ENCODE results near the gene SLC2A14. TPM values are rescaled to one million over a fixed set of nuclear protein-coding genes. Genes with fewer than 3 reads are reported as not detected.
"Not testable (repeated sequence)": the region's sequence is repeated elsewhere in the genome, so short reads cannot be mapped to it uniquely, and the experiment has no call there.

The SLC2A14 gene
- total RNA-seq, 1 donor from 2014 or later = 2.8 TPM

GRCh38 chr12:7806863-7807487, 65.7 kb downstream of the SLC2A14 start:
- Mint-ChIP-seq H3K4me3 (ENCODE audit: unreplicated experiment) (no peak overlapping the region), H3K27me3 (ENCODE audit: low read depth, unreplicated experiment) (no peaks in the 10 kb centered on the region), H3K4me1 (ENCODE audit: low read depth, unreplicated experiment) (no peaks in the 10 kb centered on the region), H3K36me3 (ENCODE audit: low read depth, unreplicated experiment) (no peaks in the 10 kb centered on the region), H3K9me3 (ENCODE audit: unreplicated experiment) (no peaks in the 10 kb centered on the region), H3K27ac (ENCODE audit: unreplicated experiment) (no peak overlapping the region)
- FAIRE-seq (peak; percentile 73), DNase-seq (ENCODE audit: low read depth) (peak; percentile 35)
- TF ChIP-seq, protein P1, sequence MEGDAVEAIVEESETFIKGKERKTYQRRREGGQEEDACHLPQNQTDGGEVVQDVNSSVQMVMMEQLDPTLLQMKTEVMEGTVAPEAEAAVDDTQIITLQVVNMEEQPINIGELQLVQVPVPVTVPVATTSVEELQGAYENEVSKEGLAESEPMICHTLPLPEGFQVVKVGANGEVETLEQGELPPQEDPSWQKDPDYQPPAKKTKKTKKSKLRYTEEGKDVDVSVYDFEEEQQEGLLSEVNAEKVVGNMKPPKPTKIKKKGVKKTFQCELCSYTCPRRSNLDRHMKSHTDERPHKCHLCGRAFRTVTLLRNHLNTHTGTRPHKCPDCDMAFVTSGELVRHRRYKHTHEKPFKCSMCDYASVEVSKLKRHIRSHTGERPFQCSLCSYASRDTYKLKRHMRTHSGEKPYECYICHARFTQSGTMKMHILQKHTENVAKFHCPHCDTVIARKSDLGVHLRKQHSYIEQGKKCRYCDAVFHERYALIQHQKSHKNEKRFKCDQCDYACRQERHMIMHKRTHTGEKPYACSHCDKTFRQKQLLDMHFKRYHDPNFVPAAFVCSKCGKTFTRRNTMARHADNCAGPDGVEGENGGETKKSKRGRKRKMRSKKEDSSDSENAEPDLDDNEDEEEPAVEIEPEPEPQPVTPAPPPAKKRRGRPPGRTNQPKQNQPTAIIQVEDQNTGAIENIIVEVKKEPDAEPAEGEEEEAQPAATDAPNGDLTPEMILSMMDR (IDR thresholded peaks at IDR 0.05; ENCODE audit: insufficient read depth, low read depth, low read length) = peak; percentile 97
- no peak for TF ChIP-seq EZH2 (IDR thresholded peaks at IDR 0.05; ENCODE audit: insufficient read depth, low read length)
- Histone ChIP-seq H3K79me2 (ENCODE audit: insufficient read depth, low read length) (no peaks in the 10 kb centered on the region), H3K27ac (ENCODE audit: low read depth, low read length) (no peak overlapping the region), H4K20me1 (ENCODE audit: insufficient read depth, low read length) (no peaks in the 10 kb centered on the region), H2AFZ (ENCODE audit: low read depth, low read length) (no peak overlapping the region), H3K9me3 (ENCODE audit: insufficient read depth, low read depth, low read length) (no peaks in the 10 kb centered on the region), H3K9ac (ENCODE audit: low read length) (no peak overlapping the region), H3K36me3 (ENCODE audit: insufficient read depth, low read length) (no peaks in the 10 kb centered on the region), H3K27me3 (ENCODE audit: insufficient read depth, low read length) (no peaks in the 10 kb centered on the region), H3K4me1 (ENCODE audit: insufficient read depth, low read length) (peaks cover 10% of the 10 kb centered on the region), H3K4me3 (ENCODE audit: insufficient read depth, low read depth, low read length) (no peak overlapping the region), H3K4me2 (ENCODE audit: low read length) (no peak overlapping the region)

DNA sequence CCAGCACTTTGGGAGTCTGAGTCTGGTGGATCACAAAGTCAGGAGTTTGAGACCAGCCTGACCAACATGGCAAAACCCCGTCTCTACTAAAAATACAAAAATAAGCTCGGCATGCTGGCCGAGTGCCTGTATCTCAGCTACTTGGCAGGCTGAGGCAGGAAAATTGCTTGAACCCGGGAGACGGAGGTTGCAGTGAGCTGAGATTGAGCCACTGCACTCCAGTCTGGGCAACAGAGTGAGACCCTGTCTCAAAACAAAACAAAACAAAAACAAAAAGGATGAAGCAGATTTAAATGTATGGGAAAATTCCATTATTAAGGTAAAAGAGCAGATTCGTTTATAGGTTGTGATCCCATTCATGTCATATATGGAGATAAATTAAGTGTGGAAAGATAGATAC, 66.4 kb downstream of the SLC2A14 start:
- H4K20me1 ChIP-seq (ENCODE audit: insufficient read depth, low read length); H3K27me3 ChIP-seq (ENCODE audit: insufficient read depth, low read length); H3K9me3 ChIP-seq (ENCODE audit: insufficient read depth, low read depth, low read length); H3K27ac ChIP-seq (ENCODE audit: low read depth, low read length); H3K4me3 ChIP-seq (ENCODE audit: insufficient read depth, low read depth, low read length); H3K4me3 Mint-ChIP-seq (ENCODE audit: unreplicated experiment); DNase-seq (ENCODE audit: low read depth); H3K36me3 ChIP-seq (ENCODE audit: insufficient read depth, low read length); H3K4me1 Mint-ChIP-seq (ENCODE audit: low read depth, unreplicated experiment); H3K9ac ChIP-seq (ENCODE audit: low read length); H3K36me3 Mint-ChIP-seq (ENCODE audit: low read depth, unreplicated experiment); H3K27me3 Mint-ChIP-seq (ENCODE audit: low read depth, unreplicated experiment); H3K9me3 Mint-ChIP-seq (ENCODE audit: unreplicated experiment); H3K4me2 ChIP-seq (ENCODE audit: low read length); H3K79me2 ChIP-seq (ENCODE audit: insufficient read depth, low read length); FAIRE-seq; H3K27ac Mint-ChIP-seq (ENCODE audit: unreplicated experiment); H2AFZ ChIP-seq (ENCODE audit: low read depth, low read length): not testable (repeated sequence)
- peaks cover 10% of the 10 kb centered on the region for H3K4me1 ChIP-seq (ENCODE audit: insufficient read depth, low read length)

GRCh38 chr12:7801460-7801859, 71.3 kb downstream of the SLC2A14 start:
- DNase-seq (ENCODE audit: low read depth) (no peak), FAIRE-seq (no peak)
- no peaks in the 10 kb centered on the region for H3K36me3 Mint-ChIP-seq (ENCODE audit: low read depth, unreplicated experiment)
- no peaks in the 10 kb centered on the region for H3K27me3 Mint-ChIP-seq (ENCODE audit: low read depth, unreplicated experiment)
- Histone ChIP-seq H3K4me2 (ENCODE audit: low read length) (no peak overlapping the region), H3K4me1 (ENCODE audit: insufficient read depth, low read length) (peaks cover 10% of the 10 kb centered on the region), H3K4me3 (ENCODE audit: insufficient read depth, low read depth, low read length) (no peak overlapping the region), H3K36me3 (ENCODE audit: insufficient read depth, low read length) (no peaks in the 10 kb centered on the region), H3K79me2 (ENCODE audit: insufficient read depth, low read length) (no peaks in the 10 kb centered on the region), H4K20me1 (ENCODE audit: insufficient read depth, low read length) (no peaks in the 10 kb centered on the region), H3K27ac (ENCODE audit: low read depth, low read length) (no peak overlapping the region), H3K27me3 (ENCODE audit: insufficient read depth, low read length) (no peaks in the 10 kb centered on the region), H3K9me3 (ENCODE audit: insufficient read depth, low read depth, low read length) (no peaks in the 10 kb centered on the region), H2AFZ (ENCODE audit: low read depth, low read length) (no peak overlapping the region), H3K9ac (ENCODE audit: low read length) (no peak overlapping the region)
- no peaks in the 10 kb centered on the region for H3K9me3 Mint-ChIP-seq (ENCODE audit: unreplicated experiment)
- no peak overlapping the region for H3K4me3 Mint-ChIP-seq (ENCODE audit: unreplicated experiment)
- no peak overlapping the region for H3K27ac Mint-ChIP-seq (ENCODE audit: unreplicated experiment)
- no peak for TF ChIP-seq EZH2 (IDR thresholded peaks at IDR 0.05; ENCODE audit: insufficient read depth, low read length)
- TF ChIP-seq, protein P1 (IDR thresholded peaks at IDR 0.05; ENCODE audit: insufficient read depth, low read depth, low read length) = no peak
- H3K4me1 Mint-ChIP-seq (ENCODE audit: low read depth, unreplicated experiment) = peaks cover 11% of the 10 kb centered on the region

GRCh38 chr12:7798750-7799308, 73.9 kb downstream of the SLC2A14 start:
- not testable (repeated sequence) for H2AFZ ChIP-seq (ENCODE audit: low read depth, low read length); H3K27me3 Mint-ChIP-seq (ENCODE audit: low read depth, unreplicated experiment); H3K36me3 ChIP-seq (ENCODE audit: insufficient read depth, low read length); H3K4me2 ChIP-seq (ENCODE audit: low read length); H3K79me2 ChIP-seq (ENCODE audit: insufficient read depth, low read length); H3K27ac ChIP-seq (ENCODE audit: low read depth, low read length); H3K27me3 ChIP-seq (ENCODE audit: insufficient read depth, low read length); H3K9me3 Mint-ChIP-seq (ENCODE audit: unreplicated experiment); H3K9ac ChIP-seq (ENCODE audit: low read length); H3K4me3 ChIP-seq (ENCODE audit: insufficient read depth, low read depth, low read length); H3K36me3 Mint-ChIP-seq (ENCODE audit: low read depth, unreplicated experiment); H3K9me3 ChIP-seq (ENCODE audit: insufficient read depth, low read depth, low read length); DNase-seq (ENCODE audit: low read depth); H3K4me3 Mint-ChIP-seq (ENCODE audit: unreplicated experiment); H4K20me1 ChIP-seq (ENCODE audit: insufficient read depth, low read length); H3K4me1 ChIP-seq (ENCODE audit: insufficient read depth, low read length)
- peak; percentile 70 for FAIRE-seq
- Mint-ChIP-seq H3K27ac (ENCODE audit: unreplicated experiment) (peak overlapping the region; percentile 35), H3K4me1 (ENCODE audit: low read depth, unreplicated experiment) (peaks cover 11% of the 10 kb centered on the region)
